GM21423 (cell line): ENCODE measurements around the gene ITPRIP.

Experiments used
- ATAC-seq: cut with Tn5 transposase; IDR thresholded peaks from one replicate; pipeline ENCODE4 v1.9.1; 2021; ENCODE audit warnings: mild to moderate bottlenecking, moderate library complexity; ENCODE audit not compliant: unreplicated experiment

Gene ITPRIP

DNA sequence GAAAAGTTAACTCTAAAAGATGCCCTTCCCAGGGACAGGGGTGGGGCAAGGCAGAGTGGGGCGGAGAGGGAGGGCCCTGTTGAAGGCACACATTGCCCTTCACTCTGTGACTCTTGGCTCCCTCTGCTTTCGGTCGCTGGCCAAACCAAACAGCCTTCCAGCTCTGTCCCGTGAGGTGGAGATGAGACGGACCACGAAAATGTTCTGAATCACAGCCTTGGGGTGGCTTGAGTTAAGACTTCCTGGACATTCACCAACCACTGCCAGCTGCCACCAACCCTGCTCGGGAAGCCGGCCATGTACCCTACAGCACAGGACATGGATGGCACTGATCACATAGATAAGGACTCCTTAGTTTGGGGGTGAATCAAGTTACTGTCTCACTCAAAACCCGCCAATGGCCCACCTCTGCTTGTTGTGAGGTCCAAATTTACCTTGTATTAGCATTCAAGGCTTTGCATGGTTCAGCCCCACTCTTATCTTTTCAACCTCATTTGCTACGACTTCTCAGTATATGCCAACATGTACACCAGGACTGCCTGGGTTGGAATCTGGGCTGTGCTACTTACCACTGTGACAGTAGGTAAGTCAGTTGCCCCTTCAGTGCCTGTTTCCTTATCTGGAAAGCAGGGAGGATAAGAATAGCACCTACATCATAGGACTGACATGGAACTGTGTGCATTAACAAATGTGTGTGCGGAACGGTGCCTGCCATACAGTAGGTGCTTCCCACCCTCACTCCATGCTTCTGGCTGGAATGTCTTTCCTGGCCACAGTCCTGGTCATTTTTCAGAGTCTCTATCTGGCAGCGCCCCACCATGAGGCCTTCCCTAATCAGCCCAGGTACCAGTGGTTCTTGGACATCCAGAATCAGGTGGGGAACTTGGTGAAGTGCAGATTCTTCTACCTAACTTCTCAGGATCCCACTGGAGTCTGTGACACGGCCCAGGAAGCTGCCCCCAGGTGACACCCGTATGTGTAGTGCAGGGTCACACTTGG is 28.0 kb downstream of the ITPRIP start:
- ATAC-seq: no peak

DNA sequence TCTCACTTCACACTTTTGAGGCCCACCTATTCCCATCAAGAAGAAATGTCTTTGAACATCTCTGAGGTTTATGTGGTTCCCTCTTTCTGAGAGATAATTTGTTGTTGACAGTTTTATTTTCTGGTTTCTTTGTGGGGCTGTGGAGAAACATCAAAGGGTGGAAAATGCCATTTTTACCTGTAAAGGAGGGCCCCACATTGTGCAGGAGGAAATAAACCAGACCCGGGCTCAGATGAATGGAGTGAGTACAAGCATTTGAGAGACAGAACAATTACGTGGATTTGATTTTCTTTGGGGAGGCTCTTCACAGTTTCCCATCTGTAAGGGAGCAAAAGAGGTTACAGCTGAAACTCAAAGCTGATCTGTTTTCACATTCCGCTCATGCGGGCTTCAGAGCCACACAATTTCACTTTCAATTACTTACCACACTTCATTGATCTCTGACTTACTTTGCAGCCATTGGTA is 29.8 kb downstream of the ITPRIP start:
- ATAC-seq: peak; percentile 83

GRCh38 chr10:104307576-104308438 is 30.5 kb downstream of the ITPRIP start:
- no peak for ATAC-seq

DNA sequence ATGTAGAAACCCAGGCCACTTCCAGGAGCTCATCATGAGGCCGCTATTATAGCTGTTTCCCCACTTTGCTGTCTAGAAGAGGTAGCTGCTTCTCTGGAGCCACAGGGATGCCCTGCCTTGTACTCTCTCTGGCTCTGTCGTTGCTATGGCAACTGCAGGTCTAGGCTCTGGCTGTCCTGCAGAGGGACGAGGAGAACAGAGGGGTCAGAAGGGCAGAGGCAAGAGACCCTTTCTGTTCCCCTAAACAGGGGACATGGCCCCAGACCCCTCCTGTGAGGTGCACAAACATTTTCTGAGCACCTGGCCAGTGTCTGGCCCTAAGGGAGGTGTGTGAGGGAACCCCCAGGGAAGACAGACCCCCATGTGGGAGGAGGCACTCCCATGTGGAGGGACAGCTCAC is 31.4 kb downstream of the ITPRIP start:
- no peak for ATAC-seq

GRCh38 chr10:104304927-104305326 is 33.3 kb downstream of the ITPRIP start:
- no peak for ATAC-seq

DNA sequence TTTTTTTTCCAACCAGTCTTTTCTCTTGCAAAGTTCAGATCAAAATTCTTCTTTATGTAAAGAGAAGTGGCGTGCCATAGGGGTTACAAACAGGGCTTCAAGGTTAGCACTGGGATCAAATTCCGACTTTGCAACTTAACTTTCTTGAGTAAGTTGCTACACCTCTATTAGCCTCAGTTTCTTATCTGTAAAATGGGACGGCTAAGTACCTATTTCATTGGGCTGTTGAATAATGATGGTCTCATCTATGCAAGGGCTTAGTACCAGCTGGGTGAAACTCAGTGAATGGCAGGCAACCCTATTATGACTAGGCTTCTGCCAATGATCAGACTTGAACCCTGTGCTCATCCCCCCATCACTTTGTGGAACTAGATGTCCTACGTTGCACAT is 33.9 kb downstream of the ITPRIP start:
- ATAC-seq: no peak

DNA sequence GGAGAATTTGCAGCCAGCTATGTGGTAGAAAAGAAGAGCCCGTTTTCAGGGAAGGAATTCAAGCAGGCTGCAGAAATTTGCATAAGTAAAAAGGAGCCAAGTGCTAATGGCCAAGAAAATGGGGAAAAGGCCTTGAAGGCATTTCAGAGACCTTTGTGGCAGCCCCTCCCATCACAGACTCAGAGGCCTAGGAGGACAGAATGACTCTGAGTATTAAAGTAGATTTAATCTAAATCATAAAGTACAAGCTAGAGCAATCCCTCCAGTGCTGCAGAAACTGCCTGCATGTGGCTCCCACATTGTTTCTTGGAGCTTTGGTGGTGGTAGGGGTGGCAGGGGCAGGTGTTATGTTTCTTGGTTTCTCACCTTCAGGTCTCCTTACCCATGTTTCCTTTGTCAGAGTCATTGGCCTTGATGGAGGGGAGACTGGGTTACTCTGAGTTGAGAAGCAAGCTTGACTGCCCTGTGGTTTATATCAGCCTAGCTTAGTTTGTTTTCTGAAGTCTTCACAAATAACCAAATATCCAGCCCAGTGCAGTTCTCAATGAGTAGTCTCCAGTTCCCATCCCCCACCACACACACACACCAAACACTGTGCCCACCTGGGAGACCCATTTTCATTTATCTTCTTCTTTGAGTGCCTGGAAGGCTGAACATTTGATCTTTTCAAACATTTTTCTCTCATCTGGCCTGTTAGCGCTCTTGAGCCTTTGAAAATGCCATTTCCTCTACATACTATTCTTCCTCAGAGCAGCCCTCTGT is 34.5 kb downstream of the ITPRIP start:
- no peak for ATAC-seq

- ATAC-seq: no peak
Measured at GRCh38 chr10:104301907-104302690, 36.2 kb downstream of the ITPRIP start.

- ATAC-seq: no peak
Measured at GRCh38 chr10:104300736-104301292, 37.5 kb downstream of the ITPRIP start.

- ATAC-seq: no peak
Measured at GRCh38 chr10:104300002-104300735, 38.1 kb downstream of the ITPRIP start.

DNA sequence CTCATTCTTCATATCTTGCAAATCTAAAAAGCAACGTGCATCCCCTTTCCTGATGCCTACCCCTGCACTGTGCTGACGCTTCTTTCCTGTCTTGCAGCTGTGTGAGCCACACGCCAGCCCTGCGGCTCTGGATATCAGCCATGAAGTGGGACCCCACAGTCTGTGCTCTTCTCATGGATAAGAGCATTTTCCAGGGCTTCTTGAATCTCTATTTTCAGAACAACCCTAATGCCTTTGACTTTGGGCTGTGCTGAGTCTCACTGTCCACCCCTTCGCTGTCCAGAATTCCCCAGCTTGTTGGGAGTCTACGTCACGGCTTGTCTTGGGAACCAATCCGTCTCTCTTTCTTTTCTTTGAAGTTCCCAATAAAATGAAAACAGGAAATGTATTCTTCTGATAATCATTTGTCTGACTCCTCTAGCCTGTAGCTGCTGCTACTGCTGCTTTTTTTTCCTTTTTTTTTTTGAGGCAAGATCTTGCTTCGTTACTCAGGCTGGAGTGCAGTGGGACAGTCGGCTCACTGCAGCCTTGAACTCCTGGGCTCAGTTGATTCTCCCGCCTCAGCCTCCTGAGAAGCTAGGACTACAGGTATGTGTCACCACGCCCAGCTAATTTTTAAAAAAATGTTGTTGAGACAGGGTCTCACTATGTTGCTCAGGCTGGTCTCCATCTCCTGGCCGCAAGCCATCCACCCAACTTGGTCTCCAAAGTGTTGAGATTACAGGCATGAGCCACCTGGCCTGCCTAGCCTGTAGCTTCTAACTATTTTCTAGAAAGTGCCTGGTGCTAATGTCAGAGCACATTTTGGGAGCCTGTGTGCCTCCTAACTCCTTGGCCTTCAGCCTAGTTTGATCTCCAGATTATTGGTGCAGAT is 39.0 kb downstream of the ITPRIP start:
- ATAC-seq: no peak

- ATAC-seq: no peak
Measured at GRCh38 chr10:104297697-104298660, 40.3 kb downstream of the ITPRIP start.

GRCh38 chr10:104296687-104297436 is 41.4 kb downstream of the ITPRIP start:
- no peak for ATAC-seq

DNA sequence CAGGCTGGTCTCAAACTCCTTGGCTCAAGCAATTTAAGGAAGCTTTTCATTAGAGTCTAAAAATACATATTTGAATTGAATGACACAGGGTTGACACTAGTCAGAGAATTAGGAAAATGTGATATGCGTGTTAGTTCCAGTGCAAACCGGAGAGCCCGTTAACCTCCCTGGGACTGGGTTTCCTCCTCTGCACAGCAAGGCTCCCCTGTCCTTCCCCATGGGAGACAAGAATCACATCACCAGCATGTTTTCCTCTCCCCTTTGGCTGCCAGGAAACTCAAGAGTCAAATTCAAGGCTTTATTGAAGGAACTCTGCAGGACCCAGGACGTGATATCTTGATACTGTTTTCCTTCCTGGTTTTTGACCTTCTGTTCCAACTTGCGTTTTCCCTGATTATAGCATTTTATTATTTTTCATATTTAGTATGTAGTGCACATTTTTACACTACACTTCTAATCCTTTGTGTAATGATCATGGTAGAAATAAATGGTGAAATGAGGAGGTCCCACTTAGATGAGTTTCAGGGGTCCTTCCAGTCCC is 44.4 kb downstream of the ITPRIP start:
- ATAC-seq: no peak

DNA sequence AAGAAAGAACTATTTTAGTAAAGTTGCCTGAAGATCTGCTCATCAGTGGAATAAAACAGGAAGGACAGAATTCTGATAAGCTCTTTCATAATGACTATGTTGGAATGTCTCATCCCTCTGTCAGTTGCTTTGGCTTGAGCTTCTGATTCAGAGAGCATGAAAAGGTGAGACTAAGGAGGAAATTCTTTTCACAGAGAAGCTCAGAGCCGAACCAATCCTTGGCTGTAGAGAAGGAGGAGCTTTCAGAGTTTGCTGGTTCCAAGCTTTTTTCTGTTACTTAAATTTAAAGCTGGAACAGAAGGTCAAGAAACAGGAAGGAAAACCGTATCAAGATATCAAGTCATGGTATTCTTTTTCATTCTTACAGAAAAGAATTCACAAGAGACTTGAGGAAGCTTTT is 45.3 kb downstream of the ITPRIP start:
- ATAC-seq: no peak

- peak; percentile 99 for ATAC-seq
Measured at GRCh38 chr10:104291439-104291951, 46.8 kb downstream of the ITPRIP start.
